ENCODE results near the gene PLSCR3.

DNA sequence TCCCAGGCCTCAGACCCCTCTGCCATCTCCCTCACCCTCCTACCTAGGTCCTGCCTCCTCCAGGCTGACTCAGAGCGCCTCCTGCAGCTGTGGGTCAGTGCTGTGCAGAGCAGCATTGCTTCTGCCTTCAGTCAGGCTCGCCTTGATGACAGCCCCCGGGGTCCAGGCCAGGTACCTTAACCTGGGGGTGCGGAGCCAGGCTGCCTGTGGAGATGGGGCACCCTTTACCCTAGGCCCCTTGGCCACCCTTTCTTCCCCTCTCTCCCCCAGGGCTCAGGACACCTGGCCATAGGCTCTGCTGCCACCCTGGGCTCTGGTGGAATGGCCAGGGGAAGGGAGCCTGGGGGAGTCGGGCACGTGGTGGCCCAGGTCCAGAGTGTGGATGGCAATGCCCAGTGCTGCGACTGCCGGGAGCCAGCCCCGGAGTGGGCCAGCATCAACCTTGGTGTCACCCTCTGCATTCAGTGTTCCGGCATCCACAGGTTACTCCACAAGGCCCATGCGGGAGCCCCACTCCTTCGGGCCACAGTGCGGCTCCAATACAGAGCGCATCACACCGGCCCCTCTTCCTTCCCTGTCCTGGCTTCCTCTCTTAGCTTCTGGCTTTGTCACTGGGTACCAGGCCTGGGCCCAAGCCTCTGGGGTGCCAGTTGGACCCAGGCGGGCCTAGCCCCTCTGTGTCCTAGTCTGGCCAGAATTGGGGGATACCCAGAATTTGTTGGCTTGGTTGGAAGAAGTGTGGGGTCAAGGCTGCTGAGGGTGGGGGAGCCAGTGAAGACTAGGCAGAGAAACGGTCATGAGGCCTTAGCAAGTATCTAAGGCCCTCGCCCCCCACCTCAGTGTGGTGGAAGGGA lies 47.3 kb downstream of the PLSCR3 start:
- TF ChIP-seq CTCF (IDR thresholded peaks at IDR 0.05) (no peak), POLR2A (IDR thresholded peaks at IDR 0.05) (peak in 1 of 3 donors; percentile 9)
